ENCODE results near the gene STRN.
"Not testable (repeated sequence)": the region's sequence is repeated elsewhere in the genome, so short reads cannot be mapped to it uniquely, and the experiment has no call there.

Gene STRN

DNA sequence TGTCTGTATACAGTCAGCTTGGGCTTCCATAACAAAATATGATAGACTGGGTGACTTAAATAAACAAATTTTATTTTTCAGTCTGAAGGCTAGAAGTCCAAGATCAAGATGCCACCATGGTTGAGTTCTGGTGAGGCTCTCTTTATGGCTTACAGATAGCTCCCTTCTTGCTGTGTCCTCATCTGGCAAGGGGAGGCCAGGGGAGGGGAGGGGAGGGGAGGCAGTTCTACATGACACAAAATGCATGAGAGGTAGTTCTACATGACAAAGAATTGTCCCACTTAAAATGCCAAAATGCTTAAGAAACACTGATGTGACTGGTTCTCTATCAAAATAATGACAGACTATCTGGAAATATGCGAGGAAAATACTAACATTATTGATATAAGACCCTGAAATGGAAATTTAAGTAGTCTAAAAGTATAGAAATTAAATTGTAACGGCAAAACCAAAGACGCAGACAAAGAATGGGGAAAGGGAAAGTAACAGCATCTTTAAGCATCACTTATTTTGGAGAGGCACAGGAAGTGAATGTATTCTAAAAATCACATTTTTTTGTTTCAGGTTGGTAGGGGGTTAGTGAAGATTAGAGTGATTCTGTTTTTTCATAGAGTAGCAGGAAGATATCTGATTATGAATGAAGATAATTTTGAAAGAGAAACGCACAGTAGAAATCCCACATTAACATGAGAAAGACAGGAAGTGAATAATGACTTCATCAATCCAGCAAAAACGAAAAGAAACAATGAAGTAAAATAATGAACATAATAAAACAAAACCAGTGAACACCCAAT, 131.4 kb downstream of the STRN start:
- DNase-seq, result no peak

DNA sequence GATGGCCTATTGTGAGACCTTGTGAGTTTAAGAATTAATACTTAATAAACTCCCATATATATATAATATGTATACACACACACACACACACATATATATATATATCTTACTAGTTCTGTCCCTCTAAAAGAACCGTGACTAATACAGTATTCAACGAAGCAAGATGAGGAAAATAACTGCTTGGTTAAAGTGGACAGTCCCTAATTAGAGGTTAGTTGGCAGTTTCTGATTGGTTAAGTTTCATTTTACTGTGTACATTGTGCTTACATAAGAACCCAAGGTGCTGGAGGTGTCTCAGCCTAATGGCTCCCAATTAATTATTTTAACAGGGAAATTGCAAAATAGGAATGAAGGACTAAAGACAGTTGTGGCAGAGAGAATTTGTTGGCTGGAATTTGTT, 132.1 kb downstream of the STRN start:
- DNase-seq, result no peak

- no peak for DNase-seq
These were observed 135.2 kb downstream of the STRN start for GRCh38 chr2:36831185-36831584.

GRCh38 chr2:36824683-36825082, 141.7 kb downstream of the STRN start:
- DNase-seq, result not testable (repeated sequence)

DNA sequence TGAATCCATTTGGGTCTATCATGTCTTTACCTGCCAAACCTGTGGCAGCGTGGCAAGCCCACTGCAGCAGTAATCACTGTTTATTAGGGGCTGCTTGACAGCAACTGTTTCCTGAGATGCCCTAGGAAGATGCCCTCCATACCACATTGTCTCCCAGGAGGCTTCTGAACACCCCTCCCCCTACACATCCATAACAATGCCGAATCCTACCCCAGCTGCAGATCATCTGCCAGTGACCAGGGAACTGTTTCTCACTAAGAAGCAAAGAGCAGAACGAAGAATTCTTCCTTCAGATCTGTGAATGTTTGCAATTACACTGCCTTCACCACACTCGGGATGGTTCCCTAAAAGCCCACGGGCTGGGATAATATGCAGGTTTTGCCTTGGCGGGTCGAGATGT, 142.1 kb downstream of the STRN start:
- no peak for DNase-seq

- no peak for DNase-seq
These were observed 142.5 kb downstream of the STRN start for GRCh38 chr2:36823862-36824261.

GRCh38 chr2:36820942-36821605, 145.3 kb downstream of the STRN start:
- DNase-seq, result no peak

GRCh38 chr2:36819095-36819711, 147.1 kb downstream of the STRN start:
- no peak for DNase-seq

GRCh38 chr2:36818542-36818941, 147.8 kb downstream of the STRN start:
- no peak for DNase-seq

DNA sequence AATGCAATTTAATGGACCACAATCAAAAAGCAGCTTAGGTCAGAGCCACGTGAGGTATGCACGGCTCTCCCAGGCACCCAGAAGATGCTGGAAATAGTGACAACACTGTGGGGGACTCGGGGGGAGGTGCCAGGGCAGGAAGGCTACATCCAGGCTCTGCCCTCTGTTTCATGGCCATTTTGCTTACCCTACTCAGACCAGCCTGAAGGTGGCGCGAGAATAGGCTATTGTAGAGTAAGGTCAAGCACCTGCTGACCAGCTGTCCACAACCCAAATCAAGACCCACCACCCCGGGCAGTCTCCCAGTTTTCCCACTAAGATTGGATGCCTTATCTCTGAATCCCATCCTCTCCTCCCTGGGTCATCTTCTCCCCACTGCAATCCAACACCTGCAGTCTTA, 154.1 kb downstream of the STRN start:
- DNase-seq, result no peak

DNA sequence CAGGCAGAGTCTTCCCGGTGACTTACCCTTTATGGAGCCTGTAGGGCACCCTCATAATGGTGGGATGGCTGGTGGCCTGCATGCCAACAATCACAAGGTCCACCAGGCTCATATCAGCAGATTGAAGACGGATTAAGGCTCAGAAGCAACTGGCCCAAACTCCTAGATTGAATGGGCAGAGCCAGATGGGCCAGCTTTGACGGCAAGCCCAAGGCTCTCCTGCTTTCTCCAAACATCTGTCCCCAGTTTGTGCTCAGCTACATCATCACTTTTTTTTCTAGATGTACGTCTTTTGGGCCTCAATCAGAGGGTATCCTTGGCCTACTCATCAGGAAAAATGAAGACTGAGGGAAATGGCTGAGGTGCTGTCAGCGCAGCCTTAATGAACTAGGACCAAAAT, 155.3 kb downstream of the STRN start:
- no peak for DNase-seq

DNA sequence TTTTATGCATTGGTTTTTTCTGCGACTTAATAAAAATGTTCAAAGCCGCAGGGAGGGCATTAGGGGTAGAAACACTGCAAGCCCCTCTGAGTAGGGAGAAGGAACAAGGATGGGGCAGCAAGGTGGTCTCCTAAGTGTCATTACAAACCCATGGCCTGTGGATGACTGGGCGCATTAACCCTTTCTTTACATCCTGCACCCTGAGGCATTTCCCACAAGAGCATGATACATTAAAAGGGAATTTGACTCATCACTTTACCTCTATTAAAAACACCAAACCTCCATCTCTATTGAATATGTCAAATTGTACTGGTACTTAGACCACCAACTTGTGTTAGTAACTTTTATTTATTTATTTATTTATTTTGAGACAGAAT, 157.3 kb downstream of the STRN start:
- DNase-seq, result no peak

DNA sequence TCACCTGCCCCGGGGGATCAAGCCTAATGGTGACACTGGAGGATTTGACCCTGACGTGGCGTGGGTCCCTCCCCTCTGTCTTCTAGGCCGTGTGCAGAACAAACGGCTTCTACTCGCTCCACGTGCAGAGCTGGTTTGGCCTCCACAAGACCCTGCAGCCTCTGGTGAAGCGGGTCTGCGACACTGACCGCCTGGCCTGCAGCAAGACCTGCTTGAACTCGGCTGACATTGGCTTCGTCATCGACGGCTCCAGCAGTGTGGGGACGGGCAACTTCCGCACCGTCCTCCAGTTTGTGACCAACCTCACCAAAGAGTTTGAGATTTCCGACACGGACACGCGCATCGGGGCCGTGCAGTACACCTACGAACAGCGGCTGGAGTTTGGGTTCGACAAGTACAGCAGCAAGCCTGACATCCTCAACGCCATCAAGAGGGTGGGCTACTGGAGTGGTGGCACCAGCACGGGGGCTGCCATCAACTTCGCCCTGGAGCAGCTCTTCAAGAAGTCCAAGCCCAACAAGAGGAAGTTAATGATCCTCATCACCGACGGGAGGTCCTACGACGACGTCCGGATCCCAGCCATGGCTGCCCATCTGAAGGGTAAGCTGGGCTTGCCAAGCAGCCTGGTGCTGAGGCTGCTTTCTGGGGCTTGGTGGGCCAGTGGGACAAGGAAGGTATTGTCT, 157.8 kb downstream of the STRN start:
- DNase-seq, result no peak

DNA sequence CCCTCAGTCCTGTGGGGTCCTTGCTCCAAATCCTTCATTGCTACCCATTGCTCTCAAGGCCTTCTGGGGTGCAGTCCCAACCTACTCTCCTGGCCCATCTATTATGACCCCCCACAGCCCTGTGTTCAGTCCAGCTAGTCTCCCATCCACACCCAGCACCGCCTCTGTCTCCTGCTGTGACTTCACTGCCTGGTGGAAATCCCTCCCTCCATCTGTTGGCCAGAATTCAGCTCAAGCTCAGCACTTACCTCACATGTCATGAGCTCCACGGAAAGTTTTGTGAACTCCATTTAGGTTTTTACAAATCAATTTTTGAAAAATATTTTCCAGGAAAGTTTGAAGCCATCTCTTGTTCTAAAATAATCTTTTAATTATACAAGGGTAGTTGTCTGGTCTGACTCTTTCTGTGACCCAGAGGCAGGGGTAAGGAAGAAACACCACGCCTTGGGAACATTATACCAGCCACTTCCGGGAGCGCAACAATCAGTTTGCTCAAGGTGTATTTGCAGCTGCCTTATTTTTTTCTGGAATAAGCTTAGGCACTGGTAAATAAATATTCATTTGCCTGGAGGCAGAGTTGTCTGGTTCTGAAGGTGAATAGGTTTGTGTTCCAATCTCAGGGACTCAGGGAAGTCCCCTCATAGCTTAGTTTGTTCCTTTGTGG, 159.0 kb downstream of the STRN start:
- DNase-seq, result no peak

- DNase-seq, result no peak
These were observed 160.6 kb downstream of the STRN start for GRCh38 chr2:36805635-36806224.

- DNase-seq, result no peak
These were observed 163.4 kb downstream of the STRN start for GRCh38 chr2:36802952-36803351.

DNA sequence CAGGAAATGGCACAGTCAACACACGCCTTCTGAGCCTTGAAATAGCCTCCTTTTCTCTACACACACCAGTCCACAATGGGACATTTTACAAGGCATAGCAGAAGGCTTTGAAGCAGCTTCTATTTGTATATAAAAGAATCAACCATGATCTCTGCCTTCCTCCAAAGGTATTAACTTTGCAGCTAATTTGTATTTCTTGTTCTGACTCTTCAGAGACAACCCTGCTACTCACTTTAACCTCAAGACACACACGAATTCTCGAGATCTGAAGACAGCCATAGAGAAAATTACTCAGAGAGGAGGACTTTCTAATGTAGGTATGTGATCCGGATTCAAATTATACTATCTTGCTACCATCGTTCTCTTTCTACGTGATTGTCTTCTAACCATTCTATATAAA, 165.2 kb downstream of the STRN start:
- no peak for DNase-seq

DNA sequence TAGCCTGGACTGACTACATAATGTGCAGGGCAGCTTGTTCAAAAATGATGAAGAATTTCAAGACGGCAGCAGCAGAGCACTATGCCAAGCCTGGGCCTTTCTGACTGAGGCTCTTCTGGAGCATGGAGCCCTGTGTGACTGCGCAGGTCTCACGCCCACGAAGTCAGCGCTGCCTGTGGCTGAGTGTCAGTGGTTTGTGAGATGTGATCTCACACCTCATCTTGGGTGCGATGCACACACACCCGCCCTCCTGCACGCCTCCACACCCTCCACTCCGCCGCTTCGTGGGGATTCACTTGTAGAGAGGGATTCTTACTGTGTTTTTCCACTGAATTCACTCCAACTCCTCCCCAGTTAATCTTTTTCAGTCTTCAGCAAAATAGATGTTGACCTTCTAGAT, 166.0 kb downstream of the STRN start:
- DNase-seq, result no peak

DNA sequence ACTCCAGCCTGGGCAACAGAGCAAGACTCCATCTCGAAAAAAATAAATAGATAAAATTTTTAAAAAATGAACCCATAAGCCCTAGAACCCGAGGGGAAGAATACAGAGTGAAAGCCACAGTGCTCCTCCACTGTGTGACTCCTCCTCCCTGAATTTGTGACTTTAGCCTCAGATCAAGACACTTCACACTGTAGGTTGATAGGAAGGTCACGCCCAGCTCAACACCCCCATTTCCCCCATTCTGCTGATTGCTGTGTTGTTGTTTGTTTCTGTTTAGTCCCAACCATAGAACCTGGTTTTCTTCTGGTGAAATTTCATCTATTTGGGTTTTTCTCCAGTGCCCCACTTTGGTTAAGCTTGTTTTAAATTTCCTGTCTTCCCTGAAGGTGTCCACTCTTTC, 167.6 kb downstream of the STRN start:
- no peak for DNase-seq

GRCh38 chr2:36797324-36798070, 168.8 kb downstream of the STRN start:
- DNase-seq, result no peak

Data from suppressor macrophage (primary cell).